ENCODE measurements around the gene CCDC197.

Gene CCDC197

DNA sequence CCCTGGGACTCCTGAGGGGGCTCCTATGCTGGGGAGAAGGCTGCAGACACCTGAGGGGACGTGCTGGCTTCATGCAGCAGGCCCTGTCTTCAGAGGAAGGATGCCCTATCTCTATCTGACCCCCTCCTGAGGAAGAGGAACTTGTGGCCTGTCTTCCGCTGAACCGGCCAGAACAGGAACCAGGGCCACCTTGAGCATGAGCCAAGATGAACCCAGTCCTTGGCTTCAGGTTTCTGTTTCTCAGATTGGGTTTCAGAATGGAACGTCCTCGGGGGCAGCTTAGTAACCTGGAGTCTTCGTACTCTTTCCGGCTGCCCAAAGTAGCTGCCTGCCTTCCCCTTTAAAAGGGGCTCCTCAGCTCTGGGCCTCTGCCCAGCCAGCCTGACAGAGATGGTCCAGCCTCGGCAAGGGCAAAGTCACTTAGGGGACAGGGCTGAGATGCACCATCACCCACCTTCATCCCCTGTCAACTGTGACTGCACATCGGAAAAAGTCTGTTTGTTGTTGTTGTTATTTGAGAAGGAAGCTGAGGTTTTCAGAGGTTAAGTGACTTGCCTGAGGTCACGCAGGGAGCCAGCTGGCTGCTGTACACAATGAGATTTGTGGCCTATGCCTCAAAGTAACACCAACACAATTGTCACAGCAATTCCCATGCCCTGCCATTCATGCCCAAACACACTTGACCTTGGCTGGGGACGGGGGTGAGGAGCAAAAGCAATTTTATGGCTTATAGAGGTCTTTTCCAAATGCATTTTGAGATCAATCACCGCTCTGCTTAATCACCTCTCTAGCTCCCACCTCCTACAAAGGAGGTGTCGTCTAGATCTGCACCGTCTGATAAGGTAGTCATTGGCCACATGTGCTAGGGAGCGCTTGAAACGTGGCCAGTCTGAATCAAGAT is 34.1 kb upstream of the CCDC197 start:
- no peak for DNase-seq

DNA sequence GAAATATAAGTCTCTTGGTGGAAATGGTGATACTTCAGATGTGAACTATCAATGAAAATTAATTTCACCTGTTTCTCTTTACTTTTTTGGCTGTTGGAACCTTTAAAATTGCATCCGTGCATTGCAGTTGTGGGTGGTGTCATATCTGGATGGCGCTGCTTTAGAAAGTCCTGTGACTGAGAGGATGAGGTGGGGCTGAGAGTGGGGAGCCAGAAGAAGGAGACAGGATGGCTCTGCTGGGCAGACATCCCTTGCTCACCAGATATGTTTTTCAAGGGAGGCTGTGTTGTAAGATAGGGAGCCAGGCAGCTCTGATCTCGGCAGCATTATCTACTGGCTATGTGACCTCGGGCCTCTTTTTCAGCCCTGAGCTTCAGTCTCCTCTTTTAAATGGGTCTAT is 33.4 kb upstream of the CCDC197 start:
- no peak for DNase-seq

DNA sequence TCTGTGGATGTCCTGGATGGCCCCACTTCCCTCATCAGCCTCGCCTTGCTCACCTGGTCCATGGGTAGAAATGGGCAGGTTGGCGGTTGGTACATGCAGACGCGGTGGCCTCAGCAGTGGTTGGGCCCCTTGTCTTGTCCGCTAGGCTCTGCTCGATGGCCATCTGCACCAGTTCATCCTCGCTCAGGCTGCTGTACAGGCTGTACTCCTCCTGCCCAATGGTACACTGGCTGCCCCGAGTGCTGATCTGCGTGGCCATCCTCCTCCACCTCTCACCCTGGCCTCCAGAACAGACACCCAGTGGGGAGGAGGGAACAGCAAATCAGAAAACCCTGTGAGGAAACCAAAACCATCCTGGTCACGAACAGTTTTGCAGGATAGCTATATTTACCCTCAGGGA is 32.8 kb upstream of the CCDC197 start:
- DNase-seq: no peak

DNA sequence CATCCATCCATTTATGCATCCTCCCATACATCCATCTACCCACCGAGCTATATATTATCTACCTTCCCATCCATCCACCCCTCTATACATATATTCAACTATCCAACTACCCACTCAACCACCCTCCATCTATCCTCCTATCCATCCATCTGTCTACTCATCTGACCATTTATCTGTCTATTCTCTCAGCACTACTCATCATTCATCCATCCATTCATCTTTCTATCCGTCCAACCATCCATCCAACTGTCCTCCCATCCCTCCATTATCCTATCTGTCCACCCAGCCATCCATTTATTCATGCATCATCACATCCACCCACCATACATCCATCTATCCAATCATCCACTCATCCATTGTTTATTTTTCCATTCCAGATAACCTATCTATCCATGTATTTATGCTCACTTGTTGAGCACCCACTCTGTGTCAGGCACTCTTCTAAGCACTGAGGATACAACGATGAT is 32.2 kb upstream of the CCDC197 start:
- DNase-seq: no peak

DNA sequence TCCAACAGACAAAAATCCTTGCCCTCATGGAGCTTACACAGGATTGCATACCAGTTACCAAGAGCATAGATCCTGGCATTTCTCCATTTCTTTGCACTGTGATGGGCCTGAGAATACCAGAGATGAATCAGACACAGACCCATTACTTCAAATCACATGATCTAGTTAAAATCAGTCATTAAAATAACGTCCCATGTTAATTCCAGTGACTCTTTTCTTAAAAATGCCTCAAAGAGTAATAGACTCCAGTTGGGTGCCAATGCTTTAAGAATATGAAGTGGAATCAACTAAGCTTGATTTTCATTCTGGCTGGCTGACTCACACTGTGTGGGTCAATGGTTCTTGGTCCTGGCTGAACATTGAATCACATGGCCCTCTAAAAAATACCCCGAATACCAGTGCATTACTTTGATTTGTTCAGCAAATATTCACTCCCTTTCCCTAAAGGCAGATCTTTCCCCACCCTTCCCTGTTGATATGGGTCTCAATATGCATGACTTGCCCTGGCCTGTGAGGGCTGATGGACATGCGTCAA is 31.7 kb upstream of the CCDC197 start:
- peak; percentile 59 for DNase-seq

DNA sequence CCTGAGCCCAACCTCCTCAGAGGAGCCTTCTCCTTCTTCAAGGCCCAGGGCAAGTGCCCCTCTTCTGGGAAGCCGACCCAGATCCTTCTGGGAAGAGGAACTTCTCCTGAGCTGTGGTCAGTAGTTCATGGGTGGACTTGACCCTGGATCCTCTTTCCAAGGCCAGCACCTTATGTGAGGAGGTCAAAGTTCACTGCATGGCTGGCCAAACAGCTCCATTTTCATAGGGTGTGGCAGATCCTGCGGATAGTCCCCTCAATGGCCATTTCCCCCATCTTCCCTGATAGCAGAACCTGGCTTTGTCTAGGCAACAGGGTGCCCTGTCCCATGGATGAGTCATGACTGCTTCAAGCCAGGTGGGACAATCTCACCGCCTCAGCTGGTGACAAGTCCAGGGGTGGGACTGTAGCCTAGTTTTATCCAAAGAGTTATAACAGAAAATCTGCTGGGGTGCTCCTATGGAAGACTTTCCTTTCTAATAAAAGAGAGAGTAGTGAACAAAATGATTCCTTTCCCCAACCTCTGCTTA is 31.1 kb upstream of the CCDC197 start:
- DNase-seq: no peak

DNA sequence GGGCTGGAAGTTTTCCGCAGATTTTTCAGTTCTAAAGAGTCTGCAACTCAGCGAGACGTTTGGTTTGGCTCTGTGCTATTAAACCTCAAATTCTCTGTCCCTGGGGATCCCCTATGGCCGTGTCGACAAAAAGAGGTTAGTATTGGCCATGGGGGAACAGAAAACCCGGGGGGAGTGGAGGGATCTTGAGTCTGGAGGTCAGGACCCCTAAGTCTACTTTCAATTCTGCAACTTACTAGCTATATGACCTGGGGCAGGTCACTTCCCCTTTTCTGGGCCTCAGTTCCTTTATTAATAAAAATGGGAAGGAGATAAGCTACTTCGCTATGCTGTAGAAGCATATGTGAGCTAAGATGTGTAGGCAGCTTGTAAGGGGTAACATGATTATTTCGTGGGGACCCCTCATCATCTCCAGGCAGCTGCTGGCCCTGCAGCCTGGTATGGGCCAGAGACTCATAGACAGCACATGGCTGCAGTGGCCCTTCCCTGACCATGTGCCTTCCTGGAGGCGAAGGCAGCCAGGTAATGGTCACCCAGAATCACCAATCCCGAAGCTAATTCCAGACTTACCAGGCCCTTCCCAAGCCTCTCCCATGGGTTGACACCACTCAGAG is 29.4 kb upstream of the CCDC197 start:
- no peak for DNase-seq

DNA sequence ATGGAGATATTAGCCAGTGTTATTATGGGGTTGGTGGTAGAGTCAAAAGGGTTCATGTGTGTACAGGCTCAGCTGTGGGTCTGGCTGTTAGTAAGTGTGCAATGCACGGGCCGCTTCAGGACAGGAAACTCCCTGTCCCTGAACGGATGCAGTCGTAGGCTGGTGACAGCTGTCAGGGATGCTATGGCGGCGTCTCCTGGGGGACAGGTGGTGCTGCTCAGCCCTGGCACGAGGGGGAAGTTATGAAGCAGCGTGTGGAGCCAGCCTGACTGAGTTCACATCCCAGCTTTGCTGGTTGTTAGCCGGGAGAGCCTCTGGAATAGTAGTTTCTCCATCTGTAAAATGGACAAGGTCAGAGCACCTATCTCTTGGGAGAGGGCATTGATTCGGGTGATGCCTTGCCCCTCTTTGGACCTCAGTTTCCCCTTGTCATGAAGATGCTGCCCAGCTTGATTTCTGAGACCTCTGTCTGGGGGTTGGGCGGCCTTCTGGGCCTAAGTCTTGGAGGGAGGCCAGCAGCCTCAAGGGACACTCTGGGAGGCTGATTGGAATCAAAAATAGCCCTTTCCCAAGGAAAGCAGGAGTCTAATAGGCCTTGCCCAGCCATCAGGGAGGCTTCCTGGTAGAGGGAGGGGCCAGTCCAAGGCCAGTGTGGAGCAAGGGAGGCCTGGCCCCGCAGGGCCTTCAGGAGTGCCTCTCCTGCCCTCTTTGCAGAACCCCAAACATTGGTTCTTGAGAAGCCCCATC is 27.8 kb upstream of the CCDC197 start:
- DNase-seq: no peak

DNA sequence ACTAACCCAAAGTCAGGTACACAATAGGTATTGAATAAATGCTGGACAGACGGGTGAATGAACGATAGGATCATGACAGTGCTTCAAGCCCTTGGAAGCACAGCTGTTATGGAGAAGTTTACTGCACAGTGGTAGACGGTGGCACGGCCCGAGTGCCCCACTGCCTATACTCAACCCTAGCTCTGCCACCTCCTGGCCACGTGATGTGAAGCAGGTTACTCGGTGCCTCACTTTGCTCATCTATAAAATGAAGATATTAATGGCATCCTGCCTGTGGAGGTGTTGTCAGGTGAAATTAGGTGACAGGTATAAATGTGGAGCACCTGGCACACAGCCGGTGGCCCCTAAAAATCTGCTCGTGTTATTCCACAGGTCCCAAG is 26.5 kb upstream of the CCDC197 start:
- no peak for DNase-seq

DNA sequence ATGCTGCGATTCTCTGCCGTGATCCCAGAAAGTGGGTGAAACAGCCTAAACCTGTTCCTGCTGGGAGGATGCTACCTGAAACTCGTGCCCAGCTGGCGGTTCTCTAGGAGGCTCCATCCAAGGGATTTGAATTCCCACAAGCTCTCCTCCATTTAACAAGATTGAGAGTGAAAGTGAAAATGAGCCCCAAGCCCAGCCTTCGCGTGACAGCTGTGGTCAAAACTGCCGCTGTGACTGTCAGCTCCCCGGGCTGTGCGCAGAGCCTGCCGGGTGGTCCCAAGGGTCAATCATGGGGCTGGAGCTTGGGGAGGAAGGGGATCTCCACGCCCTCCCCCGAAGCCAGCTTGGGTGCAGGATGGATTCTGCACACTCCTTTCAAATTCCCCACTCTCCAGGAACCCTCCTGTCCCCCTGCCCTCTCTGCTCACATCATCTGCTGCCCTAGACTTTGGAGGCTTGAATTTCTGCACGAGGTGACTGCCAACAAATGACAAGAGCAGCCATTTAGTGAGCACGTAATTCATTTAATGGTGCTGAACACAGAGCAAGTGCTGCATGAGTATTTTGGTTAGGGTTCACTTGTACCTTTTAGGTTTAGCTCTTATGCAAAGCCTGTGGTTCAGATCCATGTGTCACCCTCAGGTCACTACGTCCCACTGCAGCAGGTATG is 26.0 kb upstream of the CCDC197 start:
- no peak for DNase-seq

DNA sequence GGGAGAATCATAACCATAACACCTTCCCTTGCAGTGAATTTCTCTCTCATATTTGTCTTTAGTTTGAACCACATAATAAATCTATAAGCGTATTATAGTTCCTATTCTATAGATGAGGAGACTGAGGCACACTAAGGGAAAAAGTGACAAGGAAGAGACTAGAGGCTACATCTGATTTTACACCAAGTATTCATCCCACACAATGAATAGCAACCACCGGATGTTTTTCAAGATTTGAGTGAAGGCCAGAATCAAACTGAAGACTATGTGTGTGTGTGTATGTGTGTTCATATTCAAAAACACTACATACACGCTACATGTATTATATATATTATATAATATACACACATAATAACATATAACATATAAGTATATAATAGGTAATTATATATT is 25.5 kb upstream of the CCDC197 start:
- DNase-seq: no peak

DNA sequence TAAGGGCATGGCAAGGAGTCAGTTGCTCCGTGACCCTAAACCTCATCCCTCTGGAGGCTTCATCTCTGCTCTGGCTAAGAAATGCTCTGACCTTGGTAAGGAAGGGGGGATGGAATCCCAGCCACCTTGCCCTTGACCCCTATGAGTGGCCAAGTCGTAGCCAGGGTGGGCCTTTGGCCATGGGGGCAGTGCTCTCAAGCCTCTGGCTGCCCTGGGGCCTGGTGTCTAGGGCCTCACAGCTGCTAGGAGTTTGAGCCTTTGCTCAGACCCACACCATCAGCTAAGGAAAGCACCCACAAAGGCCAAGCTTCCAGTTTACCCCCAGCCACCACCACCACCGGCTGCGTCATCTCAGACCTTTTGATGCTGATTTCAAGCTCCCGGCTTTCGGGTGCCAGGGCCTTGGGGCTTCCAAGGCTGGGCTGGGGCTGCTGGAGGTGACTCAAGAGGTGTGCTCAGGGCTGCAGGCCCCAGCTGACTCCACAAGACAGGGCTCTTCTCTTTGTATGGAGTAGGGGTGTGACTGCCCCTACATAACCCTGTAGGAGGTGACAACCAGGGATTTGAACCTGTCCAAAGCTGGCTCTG is 24.4 kb upstream of the CCDC197 start:
- DNase-seq: no peak

DNA sequence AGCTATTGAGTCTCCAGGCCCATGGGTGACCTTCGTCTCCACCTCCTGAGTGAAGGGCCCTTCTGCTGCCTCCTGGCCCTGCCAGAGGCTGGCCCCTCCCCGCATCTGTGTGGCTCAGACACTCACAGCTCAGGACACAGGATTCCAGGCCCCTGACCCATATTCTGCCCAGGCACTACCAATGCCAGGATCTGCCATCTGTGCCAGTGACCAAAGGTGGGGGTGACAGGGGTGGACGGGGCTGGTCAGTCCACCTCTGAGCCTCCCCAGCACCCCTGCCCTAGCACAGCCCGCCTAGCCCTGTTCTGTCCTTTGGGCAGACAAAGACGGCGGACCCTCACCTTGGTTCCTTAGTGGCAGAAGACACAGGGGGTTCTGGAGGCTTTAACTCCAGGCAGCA is 23.5 kb upstream of the CCDC197 start:
- DNase-seq: no peak

DNA sequence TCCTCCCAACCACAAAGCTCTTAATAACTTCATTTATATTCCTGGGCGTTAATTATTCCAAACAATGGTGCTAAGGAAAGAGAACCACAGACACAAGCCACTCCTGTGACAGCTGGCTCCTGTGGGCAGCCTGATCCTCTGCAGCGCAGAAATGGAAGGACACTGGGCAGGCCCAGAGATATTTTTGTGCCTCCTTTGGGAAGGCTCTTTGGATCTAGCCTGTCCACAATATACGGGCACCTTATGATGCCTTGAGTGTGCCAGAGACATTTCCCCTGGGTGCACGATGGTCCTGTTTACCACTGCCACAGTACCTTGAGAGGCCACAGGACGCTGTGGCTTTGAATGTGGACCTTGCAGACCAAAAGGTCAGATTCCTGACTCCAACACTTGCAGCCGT is 22.8 kb upstream of the CCDC197 start:
- no peak for DNase-seq

DNA sequence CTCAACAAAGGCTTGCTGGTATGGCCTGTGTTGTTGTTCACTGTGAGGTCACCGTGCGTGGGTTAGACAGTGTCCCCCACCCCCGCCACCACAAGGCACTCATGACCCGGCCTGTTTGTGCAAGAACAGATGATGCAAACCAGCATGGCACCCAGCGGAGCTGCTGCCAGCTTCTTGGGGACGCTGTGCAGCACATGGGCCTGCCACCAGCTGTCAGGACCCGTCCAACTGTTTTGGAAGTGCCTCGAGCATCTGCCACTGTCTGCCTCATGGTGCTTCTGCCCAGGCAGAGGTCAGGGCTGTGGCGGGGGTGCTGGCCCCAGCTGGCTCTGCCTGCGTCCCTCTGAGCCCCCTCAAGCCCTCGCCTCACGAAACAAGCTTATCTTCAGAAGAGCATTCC is 22.3 kb upstream of the CCDC197 start:
- no peak for DNase-seq

DNA sequence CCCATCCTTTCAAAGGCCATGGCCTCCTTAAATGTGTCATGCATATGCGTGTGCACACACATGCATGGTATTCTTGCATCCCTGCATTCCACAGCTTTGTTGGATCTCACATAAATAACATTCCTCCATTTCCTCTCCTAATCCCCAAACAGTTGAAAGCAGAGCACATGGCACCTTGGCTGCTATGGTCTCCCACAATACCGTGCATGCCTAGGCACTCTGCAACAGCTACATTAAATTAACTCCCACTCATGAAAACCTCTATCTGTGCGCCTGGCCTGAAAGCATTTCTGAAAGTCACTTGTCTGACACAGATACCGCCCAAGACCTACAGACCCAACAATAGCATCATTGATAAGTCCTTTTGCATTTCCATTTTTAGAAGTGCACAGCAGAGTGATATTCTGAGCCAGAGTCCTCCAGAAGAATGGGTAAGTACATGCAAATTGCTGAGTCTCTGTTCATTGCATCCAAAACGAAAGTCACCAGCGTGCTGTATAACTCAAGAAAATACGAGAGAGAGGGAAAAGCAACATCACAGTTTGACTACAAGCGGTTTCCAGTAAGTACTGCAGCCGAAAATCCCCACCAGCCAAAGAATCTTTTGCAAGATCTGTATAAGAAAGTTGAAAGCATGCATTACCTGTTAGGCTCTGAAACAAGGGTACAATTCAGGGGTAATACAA is 21.2 kb upstream of the CCDC197 start:
- no peak for DNase-seq

DNA sequence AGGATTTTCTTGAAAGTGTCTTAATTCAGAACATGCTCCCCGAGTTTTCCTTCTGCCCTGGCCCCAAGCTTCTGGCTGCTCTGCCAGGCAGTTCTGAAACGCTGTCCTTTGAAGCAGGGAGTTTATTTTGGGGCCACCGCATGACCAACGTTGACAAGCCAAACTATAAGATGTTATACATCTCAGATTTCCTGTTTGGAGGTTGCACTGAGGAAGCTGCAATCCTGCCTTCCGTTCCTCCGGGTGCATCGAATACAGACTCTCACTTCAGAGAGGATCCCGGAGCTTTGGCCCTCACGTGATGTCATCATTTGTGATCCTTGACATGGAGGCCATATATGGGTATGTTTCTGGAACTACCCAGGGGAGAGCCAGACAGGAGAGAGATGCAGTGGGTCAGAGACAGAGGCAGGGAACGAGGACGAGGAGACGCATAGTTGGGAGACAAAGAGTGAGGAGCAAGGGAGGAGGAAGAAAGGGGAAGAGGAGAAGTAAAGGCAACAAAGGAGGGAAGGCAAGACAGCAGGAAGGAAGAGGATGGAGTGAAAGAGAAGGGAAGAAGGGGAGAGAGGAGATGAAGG is 20.5 kb upstream of the CCDC197 start, which contains the start of gene ASB2:
TSS of gene ASB2 (minus strand) at position 94 of the 581 bp plus-strand sequence. CDS start 12,031 bp downstream, outside the sequence.
- no peak for DNase-seq

DNA sequence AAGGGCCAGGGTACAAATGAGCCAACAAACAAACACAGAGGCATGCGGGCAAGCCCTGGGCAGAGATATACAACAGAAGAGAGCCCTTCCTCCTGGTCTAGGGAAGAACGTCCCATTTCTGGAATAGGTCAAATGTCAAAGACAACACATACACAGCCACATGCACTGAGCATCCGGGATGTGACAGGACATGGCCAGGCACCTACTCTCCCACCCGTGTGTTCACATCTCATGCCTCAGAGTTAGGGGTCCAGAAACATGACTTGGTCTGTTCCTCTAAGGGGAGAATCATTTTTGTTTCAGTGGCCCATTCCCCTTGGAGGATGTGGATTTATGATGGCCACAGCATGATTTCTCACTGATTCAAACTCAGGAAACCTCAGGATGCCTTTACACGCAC is 19.9 kb upstream of the CCDC197 start:
- DNase-seq: no peak

DNA sequence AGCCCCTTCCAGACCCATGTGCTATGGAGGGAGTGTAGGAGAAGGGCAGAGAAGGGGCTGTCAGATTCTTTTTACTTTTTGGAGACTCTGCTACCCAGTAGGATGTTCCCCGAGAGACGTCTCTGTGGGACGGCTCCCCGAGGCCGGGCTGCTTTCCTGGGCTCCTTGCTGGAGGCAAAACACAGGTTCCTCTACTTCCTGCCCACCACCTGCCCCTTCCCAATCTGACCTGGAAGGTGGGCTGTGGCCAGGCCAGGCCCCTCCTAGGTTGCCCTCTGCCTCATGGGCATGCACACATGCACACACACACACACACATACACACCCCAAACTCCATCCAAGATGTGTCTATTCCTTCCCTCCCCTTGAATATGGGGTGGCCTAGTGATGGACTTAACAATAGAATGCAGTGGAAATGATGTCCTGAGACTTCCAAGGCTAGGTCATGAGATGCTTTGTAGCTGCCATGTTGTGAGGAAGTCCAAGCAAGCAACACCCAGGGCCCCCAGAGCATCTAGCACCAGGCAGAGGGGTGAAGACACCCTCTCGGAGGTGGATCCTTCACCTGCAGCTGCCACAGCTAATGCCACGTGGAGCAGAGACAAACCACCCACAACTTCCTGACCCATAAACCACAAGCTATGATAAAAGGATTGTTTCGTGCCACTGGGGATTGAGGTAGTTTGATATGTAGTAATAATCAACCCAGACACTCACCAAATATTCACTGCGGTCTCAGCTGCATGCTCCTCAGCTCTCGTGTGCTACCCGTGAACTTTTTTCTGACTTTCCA is 19.1 kb upstream of the CCDC197 start:
- no peak for DNase-seq

DNA sequence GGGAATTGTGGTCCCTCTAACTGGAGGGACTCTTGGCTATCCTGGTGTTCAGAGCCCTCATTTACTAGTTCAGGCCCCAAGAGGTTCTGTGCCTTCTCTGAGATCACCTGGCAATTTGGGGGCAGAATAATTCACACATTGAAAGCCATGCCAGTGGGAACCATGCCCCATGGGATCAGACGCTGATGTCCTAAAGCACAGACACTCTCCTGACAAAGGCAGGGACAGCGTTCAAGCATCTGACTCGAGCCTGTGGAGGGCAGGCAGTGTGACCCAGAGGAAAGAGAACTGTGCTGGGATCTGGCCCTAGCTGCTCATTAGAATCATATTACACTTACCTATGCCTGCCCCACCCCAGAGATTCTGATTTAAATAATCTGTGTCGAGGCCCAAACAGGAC is 18.4 kb upstream of the CCDC197 start:
- no peak for DNase-seq

All from T1000 (cell line).